ENCODE data around the gene SSBP3.
A peak's percentile ranks its signal among the peaks of the same experiment; 100 is the strongest.
"Not testable (repeated sequence)": the region's sequence is repeated elsewhere in the genome, so short reads cannot be mapped to it uniquely, and the experiment has no call there.

SSBP3 gene

GRCh38 chr1:54406339-54407153, at the start of gene SSBP3:
TSS of gene SSBP3 (minus strand) at chr1:54406394.
- intact Hi-C loops (cut with DNase I; ENCODE audit: low total_unique reads), result loop anchor here (1.0 to 5.0 kb wide), 2 partner anchors 82 to 284 kb away; no protein-coding TSS in a partner anchor
- peak within 1 kb of the TSS; percentile 83 to 84 for H3K4me3 ChIP-seq
- no peaks in the 10 kb centered on the region for H3K9me3 ChIP-seq
- peaks cover 0 to 48% (median 31%) of the 10 kb centered on the region in 4 donors for H3K4me1 ChIP-seq
- peak within 1 kb of the TSS; percentile 84 to 89 for H3K27ac ChIP-seq
- DNase-seq, result peak; percentile 82 to 95
- no peaks in the 10 kb centered on the region for H3K27me3 ChIP-seq
- TF ChIP-seq, protein P1, sequence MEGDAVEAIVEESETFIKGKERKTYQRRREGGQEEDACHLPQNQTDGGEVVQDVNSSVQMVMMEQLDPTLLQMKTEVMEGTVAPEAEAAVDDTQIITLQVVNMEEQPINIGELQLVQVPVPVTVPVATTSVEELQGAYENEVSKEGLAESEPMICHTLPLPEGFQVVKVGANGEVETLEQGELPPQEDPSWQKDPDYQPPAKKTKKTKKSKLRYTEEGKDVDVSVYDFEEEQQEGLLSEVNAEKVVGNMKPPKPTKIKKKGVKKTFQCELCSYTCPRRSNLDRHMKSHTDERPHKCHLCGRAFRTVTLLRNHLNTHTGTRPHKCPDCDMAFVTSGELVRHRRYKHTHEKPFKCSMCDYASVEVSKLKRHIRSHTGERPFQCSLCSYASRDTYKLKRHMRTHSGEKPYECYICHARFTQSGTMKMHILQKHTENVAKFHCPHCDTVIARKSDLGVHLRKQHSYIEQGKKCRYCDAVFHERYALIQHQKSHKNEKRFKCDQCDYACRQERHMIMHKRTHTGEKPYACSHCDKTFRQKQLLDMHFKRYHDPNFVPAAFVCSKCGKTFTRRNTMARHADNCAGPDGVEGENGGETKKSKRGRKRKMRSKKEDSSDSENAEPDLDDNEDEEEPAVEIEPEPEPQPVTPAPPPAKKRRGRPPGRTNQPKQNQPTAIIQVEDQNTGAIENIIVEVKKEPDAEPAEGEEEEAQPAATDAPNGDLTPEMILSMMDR (IDR thresholded peaks at IDR 0.05), result peak in 1 of 2 experiments; percentile 20
- peaks cover 7 to 13% (median 10%) of the 10 kb centered on the region in 3 donors for H3K36me3 ChIP-seq

DNA sequence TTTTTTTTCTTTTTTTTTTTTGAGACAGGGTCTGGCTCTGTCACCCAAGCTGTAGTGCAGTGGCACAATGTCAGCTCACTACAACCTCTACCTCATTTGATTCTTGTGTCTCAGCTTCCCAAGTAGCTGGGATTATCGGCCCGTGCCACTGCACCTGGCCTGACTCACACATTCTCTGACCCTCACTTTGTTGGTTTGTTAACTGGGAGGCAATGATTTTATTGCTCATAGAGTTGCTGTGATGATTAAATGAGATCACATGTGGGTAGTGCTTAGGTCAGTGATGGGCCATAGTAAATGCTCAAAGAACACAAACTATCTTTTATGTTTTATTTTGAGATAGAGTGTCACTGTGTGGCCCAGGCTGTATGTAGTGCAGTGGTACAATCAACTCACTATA, 47.3 kb upstream of the SSBP3 start:
- H3K9me3 ChIP-seq, result peaks cover 0 to 10% (median 0%) of the 10 kb centered on the region in 3 donors
- H3K27ac ChIP-seq, result no peak overlapping the region
- TF ChIP-seq, protein P1 (IDR thresholded peaks at IDR 0.05), result no peak
- H3K4me1 ChIP-seq, result no peaks in the 10 kb centered on the region
- peaks cover 0 to 2% of the 10 kb centered on the region in 2 donors for H3K27me3 ChIP-seq
- DNase-seq, result no peak
- H3K4me3 ChIP-seq, result no peak overlapping the region
- H3K36me3 ChIP-seq, result no peaks in the 10 kb centered on the region
- intact Hi-C loops (cut with DNase I; ENCODE audit: low total_unique reads), result no loop called here

DNA sequence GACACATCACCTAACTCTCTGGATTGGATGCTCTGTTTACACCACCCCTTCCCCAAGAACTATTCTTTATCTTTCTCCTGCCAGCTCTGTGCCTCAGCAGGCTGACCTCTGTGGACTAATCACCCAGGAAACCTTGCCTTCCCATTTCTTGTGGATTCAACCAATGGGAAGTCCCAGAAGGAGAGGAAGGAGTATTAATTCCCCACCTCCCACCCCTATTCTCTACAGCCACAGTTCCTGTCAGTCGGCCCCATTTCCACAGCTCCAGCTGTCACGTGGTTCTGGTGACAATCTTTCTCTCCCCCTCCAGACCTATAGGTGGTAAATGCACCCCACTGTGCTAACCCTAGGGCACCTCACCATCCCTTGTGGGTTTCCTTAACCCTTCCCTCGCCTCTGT, 46.8 kb upstream of the SSBP3 start:
- H3K4me1 ChIP-seq, result no peaks in the 10 kb centered on the region
- intact Hi-C loops (cut with DNase I; ENCODE audit: low total_unique reads), result no loop called here
- TF ChIP-seq, protein P1 (IDR thresholded peaks at IDR 0.05), result no peak
- no peak for DNase-seq
- H3K4me3 ChIP-seq, result no peak overlapping the region
- peaks cover 0 to 12% (median 0%) of the 10 kb centered on the region in 3 donors for H3K9me3 ChIP-seq
- H3K27me3 ChIP-seq, result peaks cover 0 to 2% of the 10 kb centered on the region in 2 donors
- no peaks in the 10 kb centered on the region for H3K36me3 ChIP-seq
- no peak overlapping the region for H3K27ac ChIP-seq

DNA sequence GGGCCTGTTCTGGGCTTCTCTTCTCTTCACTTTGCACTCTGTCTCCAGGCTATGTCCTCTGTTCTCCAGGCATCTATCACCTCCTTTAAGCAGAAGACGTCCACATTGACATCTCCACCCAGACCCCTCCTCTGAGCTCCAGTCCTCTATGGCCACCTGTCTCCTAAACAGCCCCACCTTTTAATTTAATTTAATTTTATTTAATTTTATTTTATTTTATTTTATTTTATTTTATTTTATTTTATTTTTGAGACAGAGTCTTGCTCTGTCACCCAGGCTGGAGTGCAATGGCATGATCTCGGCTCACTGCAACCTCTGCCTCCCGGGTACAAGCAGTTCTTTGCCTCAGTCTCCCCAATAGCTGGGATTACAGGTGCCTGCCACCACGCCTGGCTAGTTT, 43.2 kb upstream of the SSBP3 start:
- H3K4me3 ChIP-seq; H3K36me3 ChIP-seq; H3K27me3 ChIP-seq; H3K4me1 ChIP-seq; DNase-seq; H3K27ac ChIP-seq; intact Hi-C loops (cut with DNase I; ENCODE audit: low total_unique reads): not testable (repeated sequence)
- H3K9me3 ChIP-seq, result peaks cover 0 to 12% (median 0%) of the 10 kb centered on the region in 3 donors

- DNase-seq; intact Hi-C loops (cut with DNase I; ENCODE audit: low total_unique reads); H3K36me3 ChIP-seq; H3K4me3 ChIP-seq; H3K4me1 ChIP-seq; H3K27ac ChIP-seq; H3K27me3 ChIP-seq: not testable (repeated sequence)
- peaks cover 0 to 12% (median 0%) of the 10 kb centered on the region in 3 donors for H3K9me3 ChIP-seq
Measured at GRCh38 chr1:54448801-54449200, 42.6 kb upstream of the SSBP3 start.

- peaks cover 0 to 12% (median 0%) of the 10 kb centered on the region in 3 donors for H3K9me3 ChIP-seq
- H3K4me1 ChIP-seq; intact Hi-C loops (cut with DNase I; ENCODE audit: low total_unique reads); H3K27me3 ChIP-seq; H3K36me3 ChIP-seq; DNase-seq; H3K27ac ChIP-seq; H3K4me3 ChIP-seq: not testable (repeated sequence)
Measured at GRCh38 chr1:54447081-54447480, 40.9 kb upstream of the SSBP3 start.

GRCh38 chr1:54442185-54442584, 36.0 kb upstream of the SSBP3 start:
- Histone ChIP-seq H3K36me3 (no peaks in the 10 kb centered on the region), H3K27me3 (no peaks in the 10 kb centered on the region), H3K9me3 (no peaks in the 10 kb centered on the region), H3K4me1 (no peaks in the 10 kb centered on the region), H3K4me3 (no peak overlapping the region), H3K27ac (no peak overlapping the region)
- TF ChIP-seq, protein P1 (IDR thresholded peaks at IDR 0.05), result no peak
- intact Hi-C loops (cut with DNase I; ENCODE audit: low total_unique reads), result no loop called here
- DNase-seq, result no peak

Data from tibial artery (tissue), 4 donors.